HG03342 (cell line): ENCODE data around the gene FGF16.
"Not testable (repeated sequence)": the region's sequence is repeated elsewhere in the genome, so short reads cannot be mapped to it uniquely, and the experiment has no call there.

Experiments
- ATAC-seq: cut with Tn5 transposase; IDR thresholded peaks from one replicate; pipeline ENCODE4 v1.9.1; 2021; ENCODE audit warnings: mild to moderate bottlenecking, moderate library complexity; ENCODE audit not compliant: unreplicated experiment

Gene FGF16

DNA sequence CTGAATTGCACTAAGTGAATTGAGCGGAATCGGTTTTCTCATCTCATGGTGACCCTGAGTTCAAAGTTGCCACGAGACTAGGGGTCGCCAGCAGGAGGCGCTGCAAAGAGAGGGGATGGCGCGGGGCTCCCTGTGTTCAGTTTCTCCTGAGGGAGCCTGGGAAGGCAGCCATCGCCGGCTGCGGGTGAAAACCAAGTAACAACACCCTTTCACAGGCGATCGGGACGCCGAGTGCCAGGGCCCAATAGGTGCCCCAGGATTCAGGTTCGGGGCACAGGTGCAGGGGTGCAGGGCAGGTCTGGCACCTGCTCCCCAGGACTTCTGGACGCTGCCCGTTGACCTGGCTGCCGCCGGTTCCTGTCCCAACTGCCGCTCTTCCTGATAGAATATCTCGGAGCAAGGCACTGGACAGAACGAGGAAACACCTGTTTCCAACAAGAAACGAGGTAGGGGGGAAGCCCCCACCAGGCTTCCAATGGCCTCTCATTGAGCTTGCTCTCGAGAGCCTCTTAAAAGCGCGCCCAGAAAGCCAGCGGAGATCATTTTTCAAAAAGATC is 1.1 kb upstream of the FGF16 start:
- no peak for ATAC-seq

DNA sequence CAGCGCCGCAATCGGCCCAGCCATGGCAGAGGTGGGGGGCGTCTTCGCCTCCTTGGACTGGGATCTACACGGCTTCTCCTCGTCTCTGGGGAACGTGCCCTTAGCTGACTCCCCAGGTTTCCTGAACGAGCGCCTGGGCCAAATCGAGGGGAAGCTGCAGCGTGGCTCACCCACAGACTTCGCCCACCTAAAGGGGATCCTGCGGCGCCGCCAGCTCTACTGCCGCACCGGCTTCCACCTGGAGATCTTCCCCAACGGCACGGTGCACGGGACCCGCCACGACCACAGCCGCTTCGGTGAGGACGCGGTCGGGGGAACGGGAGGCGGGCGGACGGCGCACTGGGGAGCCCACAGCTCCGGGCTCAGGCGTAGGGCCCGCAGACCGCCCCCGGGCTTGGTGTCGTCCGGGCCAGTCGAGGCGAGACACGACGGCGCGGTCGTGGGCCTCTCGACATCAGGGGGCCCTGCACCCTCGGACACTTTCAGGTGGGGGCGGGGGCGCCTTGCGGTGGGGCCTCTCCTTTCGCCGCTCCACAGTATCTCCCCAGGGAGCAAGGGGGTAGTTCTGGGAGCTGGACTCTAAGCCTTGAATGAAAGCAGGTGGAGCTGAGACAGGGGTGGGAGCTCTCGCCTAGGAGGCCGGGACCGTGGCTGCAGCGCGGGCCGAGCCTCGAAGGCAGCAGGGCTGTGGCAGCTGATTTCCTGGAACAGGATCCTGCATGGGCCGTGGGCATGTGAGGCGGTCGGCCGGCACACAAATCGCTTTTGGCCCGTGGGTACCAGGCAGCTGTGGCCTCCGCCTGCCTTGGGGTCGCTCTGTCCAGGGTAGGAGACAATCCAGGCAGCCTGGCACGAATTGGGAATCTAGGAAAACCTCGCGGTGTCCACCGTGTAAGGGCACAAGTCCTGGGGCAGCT is 722 bp downstream of the FGF16 start:
- no peak for ATAC-seq

DNA sequence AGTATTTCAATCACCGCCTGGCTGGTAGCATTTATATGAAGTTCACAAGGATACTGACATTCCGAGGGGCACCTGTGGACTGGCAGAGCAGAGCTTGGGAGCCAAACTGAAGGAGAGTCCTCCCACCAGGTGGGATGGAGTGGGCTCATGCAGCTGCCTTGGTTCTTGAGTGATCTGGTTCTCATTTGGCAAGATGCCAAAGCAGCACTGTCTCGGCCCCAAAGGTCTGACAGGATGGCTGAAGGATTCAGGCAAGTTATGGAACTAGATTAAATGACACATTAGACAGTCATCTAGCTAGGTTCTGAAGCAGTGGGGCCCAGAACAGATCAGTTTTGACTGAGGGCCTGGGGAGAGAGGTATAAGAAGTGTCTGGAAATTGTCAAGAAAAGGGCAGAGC is 3.2 kb downstream of the FGF16 start:
- no peak for ATAC-seq

DNA sequence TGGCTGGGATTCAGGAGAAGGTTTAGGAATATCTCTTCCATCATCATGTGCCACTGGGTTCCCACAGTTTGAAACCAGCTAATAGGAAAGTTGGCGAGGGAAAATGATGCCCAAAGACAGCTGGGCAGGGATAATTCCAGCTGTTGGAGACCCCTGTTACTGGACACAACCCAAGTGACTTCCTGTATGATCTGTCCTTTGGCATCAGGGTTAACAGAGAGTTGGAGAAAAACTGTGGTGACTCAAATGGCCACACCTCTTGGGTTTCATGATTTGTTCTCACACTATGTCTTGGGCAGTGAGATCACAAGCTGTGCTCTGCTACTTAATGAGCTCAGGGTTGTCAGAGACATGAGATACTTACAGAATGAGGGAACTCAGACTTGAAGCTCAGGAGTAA is 3.8 kb downstream of the FGF16 start:
- peak; percentile 43 for ATAC-seq

DNA sequence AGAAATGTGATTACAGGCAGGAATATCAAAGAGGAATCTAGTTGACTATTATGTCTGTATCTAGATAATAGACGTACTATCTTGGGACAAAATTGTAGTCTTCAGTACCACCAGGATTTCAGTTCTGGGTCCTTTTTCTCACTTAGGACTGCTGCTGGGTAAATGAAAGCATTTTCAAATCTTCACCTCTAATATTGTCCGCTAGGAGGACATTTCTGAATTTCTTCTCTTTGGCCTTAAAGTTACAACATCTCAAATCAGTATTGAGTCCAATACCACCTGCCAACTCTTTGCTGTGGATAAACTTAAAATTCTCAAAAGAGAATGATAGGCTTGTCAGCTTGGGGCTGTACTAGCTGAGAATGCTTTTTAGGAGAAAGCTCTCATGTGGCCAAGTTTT is 6.0 kb downstream of the FGF16 start:
- no peak for ATAC-seq

DNA sequence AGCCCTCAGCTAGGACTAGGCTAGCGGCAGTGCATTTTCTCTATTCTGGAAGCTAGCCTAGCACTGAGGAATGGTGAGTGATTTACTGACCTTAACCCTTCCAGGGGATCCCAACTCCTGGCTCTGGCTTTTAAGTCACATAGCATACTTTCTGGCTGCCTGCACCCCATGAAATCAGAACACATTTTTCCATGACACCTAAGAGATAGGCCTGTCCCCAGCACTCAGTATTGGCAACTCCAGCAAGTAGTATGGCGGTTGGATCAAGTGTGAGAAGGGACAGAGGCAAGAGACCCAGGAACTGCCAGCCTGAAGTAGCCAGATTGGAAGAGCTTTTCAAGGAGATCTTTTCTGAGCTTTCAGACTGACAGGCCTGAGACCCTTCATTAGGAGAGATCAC is 8.2 kb downstream of the FGF16 start:
- no peak for ATAC-seq

DNA sequence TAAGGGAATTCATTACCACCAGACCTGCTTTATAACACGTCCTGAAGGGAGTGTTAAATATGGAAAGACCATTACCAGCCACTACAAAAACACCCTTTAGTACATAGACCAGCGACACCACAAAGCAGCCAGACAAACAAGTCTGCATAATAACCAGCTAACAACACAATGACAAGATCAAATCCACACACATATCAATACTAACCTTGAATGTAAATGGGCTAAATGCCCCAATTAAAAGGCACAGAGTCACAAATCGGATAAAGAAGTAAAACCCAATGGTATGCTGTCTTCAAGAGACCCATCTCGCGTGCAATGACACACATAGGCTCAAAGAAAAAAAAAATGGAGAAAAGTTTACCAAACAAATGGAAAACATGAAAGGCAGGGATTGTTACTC is 36.9 kb downstream of the FGF16 start:
- ATAC-seq = no peak

DNA sequence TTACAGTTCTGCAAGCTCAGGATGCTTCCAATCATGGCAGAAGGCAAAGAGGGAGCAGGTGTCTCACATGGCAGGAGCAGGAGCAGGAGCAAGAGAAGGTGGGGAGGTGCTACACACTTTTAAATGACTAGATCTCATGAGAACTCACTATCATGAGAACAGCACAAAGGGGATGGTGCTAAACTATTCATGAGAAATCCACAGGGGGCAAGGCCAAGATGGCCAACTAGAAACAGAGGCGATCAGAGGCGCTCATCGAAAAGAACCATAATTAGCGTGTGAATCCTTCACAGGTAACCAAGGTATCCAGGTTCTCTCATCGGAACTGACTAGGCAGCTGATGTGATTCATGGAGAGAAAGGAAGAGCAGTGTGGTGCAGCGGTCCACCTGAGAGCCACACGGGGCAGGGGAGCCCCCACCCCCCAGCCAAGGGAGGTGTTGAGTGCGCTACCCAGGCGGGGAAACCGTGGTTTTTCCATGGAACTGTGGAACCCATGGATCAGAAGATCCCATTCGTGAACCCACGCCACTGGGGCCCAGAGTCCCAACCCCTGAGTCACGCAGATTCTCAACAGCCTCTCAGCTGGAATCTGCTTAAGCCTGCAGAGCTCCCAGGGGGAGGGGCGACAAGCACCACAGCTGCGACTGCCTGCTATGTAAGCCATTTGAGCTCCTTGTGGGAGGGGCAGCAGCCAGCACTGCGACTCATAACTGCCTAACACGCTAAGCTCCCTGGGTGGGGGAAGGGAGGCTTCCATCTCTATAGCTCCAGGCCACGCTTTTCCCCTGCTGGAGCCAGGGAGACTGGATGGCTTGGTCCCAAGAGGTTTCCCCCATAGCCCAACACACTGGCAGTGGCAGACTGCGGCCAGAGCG is 46.7 kb downstream of the FGF16 start:
- ATAC-seq = no peak

DNA sequence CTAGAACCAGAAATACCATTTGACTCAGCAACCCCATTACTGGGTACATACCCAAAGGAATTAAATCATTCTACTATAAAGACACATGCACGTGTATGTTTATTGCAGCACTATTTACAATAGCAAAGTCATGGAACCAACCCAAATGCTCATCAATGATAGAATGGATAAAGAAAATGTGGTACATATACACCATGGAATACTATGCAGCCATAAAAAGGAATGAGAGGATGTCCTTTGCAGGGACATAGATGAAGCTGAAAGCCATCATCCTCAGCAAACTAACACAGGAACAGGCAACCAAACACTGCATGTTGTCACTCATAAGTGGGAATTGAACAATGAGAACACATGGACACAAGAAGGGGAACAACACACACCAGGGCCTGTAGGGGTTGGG is 53.0 kb downstream of the FGF16 start:
- ATAC-seq = not testable (repeated sequence)

DNA sequence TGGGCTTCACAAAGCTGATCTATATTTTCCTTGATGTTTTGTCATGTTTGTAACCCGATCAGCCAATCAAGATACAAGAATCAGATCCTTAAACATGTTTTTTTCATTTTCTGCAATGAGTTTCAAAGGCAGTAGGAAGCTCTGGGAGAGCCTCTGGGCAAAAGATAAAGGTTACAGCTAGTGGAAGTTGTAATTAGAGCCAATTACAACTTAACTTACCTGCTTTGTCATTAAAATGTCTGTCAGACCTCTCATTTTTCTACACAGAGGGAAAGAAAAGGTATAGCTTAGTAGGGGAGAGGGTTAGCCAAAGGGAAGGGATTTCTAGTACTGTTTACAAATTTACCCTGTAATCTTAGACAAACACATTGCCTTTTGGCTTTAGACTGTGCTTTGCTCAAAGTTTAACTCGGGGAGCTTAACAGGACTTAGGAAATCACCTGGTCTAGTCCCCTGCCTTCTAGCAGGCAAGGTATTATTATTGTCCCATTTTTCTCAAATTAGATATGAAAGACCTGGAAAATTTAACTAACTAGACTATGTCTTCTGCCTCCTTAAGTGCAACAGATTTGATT is 55.8 kb downstream of the FGF16 start:
- no peak for ATAC-seq

DNA sequence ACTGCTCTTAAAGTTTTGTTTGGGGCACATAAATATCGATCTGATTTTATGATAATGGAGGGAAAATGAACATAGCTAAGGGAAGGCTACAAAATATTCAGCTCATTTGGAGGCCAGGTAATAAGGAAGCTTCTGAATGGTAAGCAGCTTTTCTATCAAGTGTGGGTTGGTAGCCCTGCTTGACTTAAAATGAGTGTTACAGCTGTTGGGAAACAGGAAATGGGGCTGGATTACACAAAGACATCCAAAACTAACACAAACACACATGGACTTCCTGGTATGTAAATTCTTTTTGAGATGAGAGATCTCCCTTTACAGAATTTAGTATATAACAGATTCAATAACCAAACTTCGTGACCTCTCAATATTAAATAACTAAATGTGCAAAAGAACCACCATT is 58.0 kb downstream of the FGF16 start:
- no peak for ATAC-seq
